Activated T-helper 9 cell treated with anti-CD3 and anti-CD28 coated beads, Interleukin-2, amount 50 U/mL, for 16 hours (primary cell): ENCODE results near the gene MYOCD.
"Not testable (repeated sequence)": the region's sequence is repeated elsewhere in the genome, so short reads cannot be mapped to it uniquely, and the experiment has no call there.

Experiments
- DNase-seq: peaks from one replicate; pipeline ENCODE4 v3.0.0-alpha.2; 2020; ENCODE audit warnings: low read depth

The MYOCD gene, protein sequence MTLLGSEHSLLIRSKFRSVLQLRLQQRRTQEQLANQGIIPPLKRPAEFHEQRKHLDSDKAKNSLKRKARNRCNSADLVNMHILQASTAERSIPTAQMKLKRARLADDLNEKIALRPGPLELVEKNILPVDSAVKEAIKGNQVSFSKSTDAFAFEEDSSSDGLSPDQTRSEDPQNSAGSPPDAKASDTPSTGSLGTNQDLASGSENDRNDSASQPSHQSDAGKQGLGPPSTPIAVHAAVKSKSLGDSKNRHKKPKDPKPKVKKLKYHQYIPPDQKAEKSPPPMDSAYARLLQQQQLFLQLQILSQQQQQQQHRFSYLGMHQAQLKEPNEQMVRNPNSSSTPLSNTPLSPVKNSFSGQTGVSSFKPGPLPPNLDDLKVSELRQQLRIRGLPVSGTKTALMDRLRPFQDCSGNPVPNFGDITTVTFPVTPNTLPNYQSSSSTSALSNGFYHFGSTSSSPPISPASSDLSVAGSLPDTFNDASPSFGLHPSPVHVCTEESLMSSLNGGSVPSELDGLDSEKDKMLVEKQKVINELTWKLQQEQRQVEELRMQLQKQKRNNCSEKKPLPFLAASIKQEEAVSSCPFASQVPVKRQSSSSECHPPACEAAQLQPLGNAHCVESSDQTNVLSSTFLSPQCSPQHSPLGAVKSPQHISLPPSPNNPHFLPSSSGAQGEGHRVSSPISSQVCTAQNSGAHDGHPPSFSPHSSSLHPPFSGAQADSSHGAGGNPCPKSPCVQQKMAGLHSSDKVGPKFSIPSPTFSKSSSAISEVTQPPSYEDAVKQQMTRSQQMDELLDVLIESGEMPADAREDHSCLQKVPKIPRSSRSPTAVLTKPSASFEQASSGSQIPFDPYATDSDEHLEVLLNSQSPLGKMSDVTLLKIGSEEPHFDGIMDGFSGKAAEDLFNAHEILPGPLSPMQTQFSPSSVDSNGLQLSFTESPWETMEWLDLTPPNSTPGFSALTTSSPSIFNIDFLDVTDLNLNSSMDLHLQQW

GRCh38 chr17:12665263-12666210 lies at the start of gene MYOCD:
Gene MYOCD, plus strand, starts transcription at chr17:12665890. Its CDS starts 299 bp downstream, at chr17:12666189.
- no peak for DNase-seq

GRCh38 chr17:12616161-12616560 lies 49.5 kb upstream of the MYOCD start:
- DNase-seq = no peak

- DNase-seq = no peak
Measured at GRCh38 chr17:12618557-12618956, 47.1 kb upstream of the MYOCD start.

- DNase-seq = no peak
Measured at GRCh38 chr17:12619459-12620199, 46.1 kb upstream of the MYOCD start.

GRCh38 chr17:12620200-12620720 lies 45.4 kb upstream of the MYOCD start:
- no peak for DNase-seq

DNA sequence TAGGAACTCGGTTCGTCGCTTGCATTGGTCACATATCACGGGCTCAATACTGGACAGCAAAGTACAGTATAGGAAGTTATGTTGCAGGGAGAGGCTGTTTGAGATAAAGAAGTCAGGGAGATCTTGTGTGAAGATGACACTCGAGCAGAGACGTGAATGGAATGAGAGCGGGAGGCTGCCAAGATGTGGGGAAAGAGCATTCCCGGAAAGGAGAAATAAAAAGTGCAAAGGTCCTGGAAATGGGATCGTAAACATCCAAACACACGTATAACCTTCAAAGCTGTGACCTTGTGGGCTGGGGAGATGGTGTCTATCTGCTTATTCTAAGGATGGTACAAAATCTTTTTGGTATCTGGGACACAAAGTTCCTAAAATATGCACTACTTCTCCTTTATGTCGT lies 43.0 kb upstream of the MYOCD start:
- DNase-seq = no peak

- no peak for DNase-seq
Measured at GRCh38 chr17:12623220-12623848, 42.4 kb upstream of the MYOCD start.

DNA sequence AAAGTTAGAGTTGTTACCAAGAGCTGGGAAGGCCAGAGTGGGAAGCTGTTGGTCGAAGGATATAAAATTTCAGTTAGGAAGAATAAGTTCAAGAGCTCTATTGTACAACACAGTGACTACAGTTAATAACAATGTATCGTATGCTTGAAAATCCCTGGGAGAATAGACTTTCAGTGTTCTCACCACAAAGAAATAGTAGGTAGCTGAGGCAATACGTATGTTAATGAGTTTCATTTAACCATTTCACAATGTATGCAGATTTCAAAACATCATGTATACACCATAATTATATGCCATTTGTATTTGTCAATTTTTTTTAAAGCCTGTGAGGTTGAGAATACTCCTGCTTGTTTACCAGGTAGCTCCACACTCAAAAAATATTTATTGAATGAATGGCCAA lies 41.5 kb upstream of the MYOCD start:
- no peak for DNase-seq

DNA sequence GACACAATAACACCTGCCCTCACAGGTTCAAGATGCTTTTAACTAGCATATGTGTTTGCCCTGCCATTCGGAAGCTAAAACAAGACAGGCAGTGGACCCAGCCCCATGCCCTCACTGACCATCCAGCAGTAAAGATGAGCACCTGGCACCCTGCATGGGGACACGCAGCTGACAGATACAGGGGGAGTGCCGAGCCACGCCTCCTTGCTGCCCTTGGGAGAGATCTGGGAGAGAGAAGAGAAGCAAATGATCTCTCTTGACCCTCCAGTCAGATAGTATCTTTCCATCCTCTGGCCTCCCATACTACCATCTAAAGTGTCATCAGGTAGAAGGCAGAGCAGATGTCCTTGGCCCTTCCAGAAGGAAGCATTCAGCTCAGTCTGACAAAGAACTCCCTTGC lies 40.6 kb upstream of the MYOCD start:
- no peak for DNase-seq

DNA sequence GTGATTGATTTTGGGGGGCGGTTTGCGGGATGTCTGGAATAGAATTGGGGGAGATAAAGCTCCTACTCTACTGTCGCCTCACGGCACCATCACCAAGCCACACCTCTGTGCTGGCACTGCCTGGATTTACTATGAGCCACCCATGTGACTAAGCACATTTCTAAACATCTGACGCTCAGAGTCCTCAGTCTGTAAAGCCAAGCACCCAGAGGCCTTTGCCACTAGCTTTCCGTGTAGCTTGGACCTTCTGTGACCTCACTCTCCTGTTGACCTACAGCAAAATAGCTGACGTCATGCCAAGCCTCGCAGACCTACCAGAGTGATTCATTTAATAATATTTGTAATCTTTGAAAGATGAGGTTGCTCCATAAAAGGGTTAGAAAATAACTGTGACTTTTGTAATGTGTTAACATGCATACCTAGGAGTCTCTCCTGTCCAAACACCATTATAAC lies 38.5 kb upstream of the MYOCD start:
- DNase-seq = no peak

- DNase-seq = no peak
Measured at GRCh38 chr17:12627781-12628451, 37.8 kb upstream of the MYOCD start.

DNA sequence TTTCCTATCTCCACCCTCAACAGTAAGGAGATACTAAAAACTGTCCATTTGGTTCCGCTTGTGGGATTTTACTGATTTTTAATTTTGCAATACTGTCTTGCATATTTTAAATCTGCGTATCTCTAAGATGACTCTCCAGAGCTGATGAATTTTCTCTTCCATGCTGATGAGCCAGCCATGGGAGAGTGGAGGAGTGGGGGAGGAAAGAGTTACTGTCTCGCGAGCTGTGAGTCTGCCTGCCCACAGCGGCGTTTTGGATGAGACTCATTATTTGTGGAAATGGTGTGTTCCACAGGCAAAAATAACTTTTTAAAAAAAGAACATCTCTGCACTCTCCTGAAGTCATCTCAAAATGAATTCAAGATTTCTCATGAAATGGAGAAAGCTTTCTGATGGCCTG lies 34.6 kb upstream of the MYOCD start:
- DNase-seq = no peak

DNA sequence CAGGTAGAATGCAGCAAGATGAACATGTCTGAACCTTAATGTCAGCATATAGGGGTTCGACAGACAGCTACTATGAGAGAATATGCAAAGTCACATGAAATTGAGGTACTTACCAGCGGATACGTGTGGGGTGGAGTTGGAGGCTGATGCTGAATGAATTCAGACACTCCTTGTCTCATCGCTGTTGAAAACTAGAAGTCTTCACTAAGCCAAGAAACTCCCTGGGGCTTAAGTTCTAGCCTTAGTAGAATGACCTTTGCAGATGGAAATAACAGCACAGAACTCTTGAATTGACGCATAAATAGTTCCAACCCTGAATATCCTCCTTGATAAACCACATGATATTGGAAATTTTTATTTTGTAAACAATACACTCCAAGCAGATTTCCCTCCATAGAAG lies 32.9 kb upstream of the MYOCD start:
- no peak for DNase-seq

DNA sequence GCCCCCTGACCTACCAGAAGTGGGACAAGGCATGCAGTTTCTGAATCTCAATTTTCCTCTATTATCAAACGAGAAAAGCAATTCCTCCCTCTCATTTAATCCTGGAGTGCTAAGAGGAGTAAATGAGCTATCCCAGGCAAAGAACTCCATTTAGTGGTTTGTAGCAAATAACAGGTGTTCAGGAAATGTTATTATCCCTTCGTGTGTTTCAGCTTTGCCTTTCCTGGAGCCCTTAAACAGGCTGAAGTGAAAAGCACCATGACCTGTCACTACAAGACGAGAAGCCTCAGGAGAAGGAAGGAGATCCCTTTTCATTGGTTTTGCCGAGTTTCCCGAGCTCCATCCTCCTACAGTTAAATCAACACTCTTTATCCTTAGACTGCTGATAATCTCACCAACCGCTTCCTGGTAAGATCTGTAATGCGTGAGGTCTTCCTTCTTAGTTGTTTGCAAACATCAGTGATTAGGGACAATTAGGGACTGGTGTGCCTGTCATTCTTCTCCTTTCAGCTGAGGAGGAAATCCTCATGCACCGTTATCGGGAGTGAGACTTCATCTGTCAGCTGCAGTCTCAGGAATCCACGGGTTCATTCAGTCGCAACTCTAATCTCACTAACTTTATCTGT lies 30.8 kb upstream of the MYOCD start:
- DNase-seq = no peak

- DNase-seq = not testable (repeated sequence)
Measured at GRCh38 chr17:12635996-12636395, 29.7 kb upstream of the MYOCD start.

- DNase-seq = no peak
Measured at GRCh38 chr17:12637015-12637414, 28.7 kb upstream of the MYOCD start.

GRCh38 chr17:12637745-12638651 lies 27.7 kb upstream of the MYOCD start:
- DNase-seq = no peak

GRCh38 chr17:12640364-12640763 lies 25.3 kb upstream of the MYOCD start:
- DNase-seq = no peak
